ENCODE data around the gene IP6K3. TPM values are rescaled to one million over a fixed set of nuclear protein-coding genes. Genes with fewer than 3 reads are reported as not detected.

Gene IP6K3
- polyA plus RNA-seq, 3 donors = not detected

- Histone ChIP-seq H3K4me1 (ENCODE audit: control insufficient read depth in 1 of 2, insufficient read depth in 2 of 2, low read length in 2 of 2) (peaks cover 18 to 28% of the 10 kb centered on the region in 2 donors), H3K27me3 (ENCODE audit: control insufficient read depth in 2 of 2, insufficient read depth in 2 of 2, low read length in 2 of 2) (no peaks in the 10 kb centered on the region), H3K36me3 (replicated peaks in 1 of 2; ENCODE audit: control insufficient read depth in 1 of 2, insufficient read depth in 2 of 2, low read length in 2 of 2) (peaks cover 35 to 51% of the 10 kb centered on the region in 2 donors), H3K9ac (ENCODE audit: insufficient read depth, low read length, poor library complexity, severe bottlenecking) (peak overlapping the region; percentile 9), H3K4me3 (replicated peaks in 1 of 3; ENCODE audit: low read depth in 2 of 3, low read length in 3 of 3) (no peak overlapping the region), H3K27ac (ENCODE audit: low read depth in 1 of 2, low read length in 2 of 2) (peak overlapping the region in 1 of 2 donors; percentile 91), H3K4me2 (replicated peaks; ENCODE audit: extremely low read depth, low read length, poor library complexity, severe bottlenecking) (no peak overlapping the region), H3K9me3 (replicated peaks in 1 of 2; ENCODE audit: control insufficient read depth in 1 of 2, insufficient read depth in 1 of 2, low read length in 2 of 2) (no peaks in the 10 kb centered on the region), H4K20me1 (ENCODE audit: insufficient read depth, low read length) (peaks cover 61% of the 10 kb centered on the region), H2AFZ (ENCODE audit: insufficient read depth, low read depth, low read length, poor library complexity, severe bottlenecking) (no peak overlapping the region), H3K79me2 (ENCODE audit: insufficient read depth, low read length) (peaks cover 60% of the 10 kb centered on the region)
- H3K4me1 Mint-ChIP-seq = peaks cover 37% of the 10 kb centered on the region
- peak overlapping the region in 3 of 7 donors; percentile 13 to 100 (median 51) for H3K27ac Mint-ChIP-seq
- peaks cover 0 to 2% (median 1%) of the 10 kb centered on the region in 3 donors for H3K27me3 Mint-ChIP-seq (ENCODE audit: low read depth in 3 of 3)
- H3K9me3 Mint-ChIP-seq = peaks cover 0 to 1% (median 0%) of the 10 kb centered on the region in 7 donors
- 78% methylated on average over 1 of the region's 3 CpGs for WGBS (ENCODE audit: insufficient coverage)
- TF ChIP-seq, protein P1, sequence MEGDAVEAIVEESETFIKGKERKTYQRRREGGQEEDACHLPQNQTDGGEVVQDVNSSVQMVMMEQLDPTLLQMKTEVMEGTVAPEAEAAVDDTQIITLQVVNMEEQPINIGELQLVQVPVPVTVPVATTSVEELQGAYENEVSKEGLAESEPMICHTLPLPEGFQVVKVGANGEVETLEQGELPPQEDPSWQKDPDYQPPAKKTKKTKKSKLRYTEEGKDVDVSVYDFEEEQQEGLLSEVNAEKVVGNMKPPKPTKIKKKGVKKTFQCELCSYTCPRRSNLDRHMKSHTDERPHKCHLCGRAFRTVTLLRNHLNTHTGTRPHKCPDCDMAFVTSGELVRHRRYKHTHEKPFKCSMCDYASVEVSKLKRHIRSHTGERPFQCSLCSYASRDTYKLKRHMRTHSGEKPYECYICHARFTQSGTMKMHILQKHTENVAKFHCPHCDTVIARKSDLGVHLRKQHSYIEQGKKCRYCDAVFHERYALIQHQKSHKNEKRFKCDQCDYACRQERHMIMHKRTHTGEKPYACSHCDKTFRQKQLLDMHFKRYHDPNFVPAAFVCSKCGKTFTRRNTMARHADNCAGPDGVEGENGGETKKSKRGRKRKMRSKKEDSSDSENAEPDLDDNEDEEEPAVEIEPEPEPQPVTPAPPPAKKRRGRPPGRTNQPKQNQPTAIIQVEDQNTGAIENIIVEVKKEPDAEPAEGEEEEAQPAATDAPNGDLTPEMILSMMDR (IDR thresholded peaks at IDR 0.05) = no peak
- intact Hi-C loops (cut with micrococcal nuclease) = loop anchor here in 1 of 2 donors (5.0 kb wide), 1 partner anchor 641 kb away; the partner anchor contains the start of gene RPS10
- H3K36me3 Mint-ChIP-seq = peaks cover 48% of the 10 kb centered on the region in 2 donors
- DNase-seq = no peak
- no peak overlapping the region for H3K4me3 Mint-ChIP-seq
Measured at GRCh38 chr6:33786736-33787135, 40.0 kb upstream of the IP6K3 start.

GRCh38 chr6:33785778-33786177 lies 39.1 kb upstream of the IP6K3 start:
- H3K27me3 ChIP-seq (ENCODE audit: control insufficient read depth in 2 of 2, insufficient read depth in 2 of 2, low read length in 2 of 2) = no peaks in the 10 kb centered on the region
- H3K79me2 ChIP-seq (ENCODE audit: insufficient read depth, low read length) = peaks cover 60% of the 10 kb centered on the region
- peaks cover 44 to 60% of the 10 kb centered on the region in 2 donors for H3K36me3 ChIP-seq (replicated peaks in 1 of 2; ENCODE audit: control insufficient read depth in 1 of 2, insufficient read depth in 2 of 2, low read length in 2 of 2)
- Mint-ChIP-seq H3K4me1 (peaks cover 37% of the 10 kb centered on the region), H3K36me3 (peaks cover 55 to 56% of the 10 kb centered on the region in 2 donors), H3K27ac (peak overlapping the region in 1 of 7 donors; percentile 89), H3K27me3 (ENCODE audit: low read depth in 3 of 3) (peaks cover 0 to 2% (median 1%) of the 10 kb centered on the region in 3 donors), H3K9me3 (peaks cover 0 to 1% (median 0%) of the 10 kb centered on the region in 7 donors), H3K4me3 (no peak overlapping the region)
- H3K4me3 ChIP-seq (replicated peaks in 1 of 3; ENCODE audit: low read depth in 2 of 3, low read length in 3 of 3) = no peak overlapping the region
- TF ChIP-seq, protein P1 (IDR thresholded peaks at IDR 0.05) = no peak
- H3K4me1 ChIP-seq (ENCODE audit: control insufficient read depth in 1 of 2, insufficient read depth in 2 of 2, low read length in 2 of 2) = peaks cover 18 to 28% of the 10 kb centered on the region in 2 donors
- no peak overlapping the region for H2AFZ ChIP-seq (ENCODE audit: insufficient read depth, low read depth, low read length, poor library complexity, severe bottlenecking)
- no peak overlapping the region for H3K9ac ChIP-seq (ENCODE audit: insufficient read depth, low read length, poor library complexity, severe bottlenecking)
- intact Hi-C loops (cut with micrococcal nuclease) = loop anchor here in 1 of 2 donors (5.0 kb wide), 1 partner anchor 642 kb away; the partner anchor contains the start of gene RPS10
- H3K4me2 ChIP-seq (replicated peaks; ENCODE audit: extremely low read depth, low read length, poor library complexity, severe bottlenecking) = no peak overlapping the region
- no peak for DNase-seq
- WGBS (ENCODE audit: insufficient coverage) = 100% methylated on average over 1 of the region's 3 CpGs
- H3K9me3 ChIP-seq (replicated peaks in 1 of 2; ENCODE audit: control insufficient read depth in 1 of 2, insufficient read depth in 1 of 2, low read length in 2 of 2) = no peaks in the 10 kb centered on the region
- H4K20me1 ChIP-seq (ENCODE audit: insufficient read depth, low read length) = peaks cover 70% of the 10 kb centered on the region
- peak overlapping the region in 1 of 2 donors; percentile 91 for H3K27ac ChIP-seq (ENCODE audit: low read depth in 1 of 2, low read length in 2 of 2)

All from CD14-positive monocyte (primary cell).